ENCODE measurements around the gene UBE2H.

UBE2H gene

DNA sequence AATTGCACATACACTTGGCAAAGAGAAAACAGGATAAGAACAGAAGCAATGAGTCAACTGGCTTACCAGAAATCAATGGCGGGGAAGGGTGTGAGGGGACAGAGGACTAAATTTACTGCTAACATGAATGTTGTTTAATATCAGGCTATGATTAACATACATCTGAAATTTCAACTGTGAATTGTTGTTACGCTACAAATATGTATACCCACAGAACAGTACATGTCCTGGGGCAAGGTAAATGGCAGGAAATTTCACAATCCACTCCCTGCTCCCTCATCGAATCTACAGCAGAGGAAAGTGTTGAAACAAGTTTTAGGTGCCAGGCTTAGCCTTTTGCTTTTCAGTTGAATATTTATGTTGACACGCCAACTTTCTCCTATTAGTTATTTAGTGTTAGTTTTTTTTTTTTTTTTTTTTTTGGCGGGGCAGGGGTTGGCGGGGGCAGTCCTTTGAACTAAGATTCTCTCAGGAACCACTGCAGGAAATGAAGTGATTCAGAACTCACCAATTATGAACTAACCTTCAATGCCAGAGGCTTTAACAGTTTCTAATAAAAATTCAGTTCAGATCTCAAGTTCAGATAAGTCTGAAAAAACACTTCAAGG, 99.0 kb downstream of the UBE2H start:
- Histone ChIP-seq H3K9me3 (ENCODE audit: insufficient read depth, low read depth, low read length) (no peaks in the 10 kb centered on the region), H3K4me1 (ENCODE audit: insufficient read depth, low read length) (peaks cover 18% of the 10 kb centered on the region), H3K36me3 (ENCODE audit: insufficient read depth, low read depth, low read length) (peaks cover 6% of the 10 kb centered on the region), H3K4me3 (ENCODE audit: low read length) (no peak overlapping the region), H3K9ac (ENCODE audit: low read depth, low read length) (no peak overlapping the region), H3K27ac (ENCODE audit: low read length) (no peak overlapping the region), H3K27me3 (ENCODE audit: insufficient read depth, low read length) (no peaks in the 10 kb centered on the region)

DNA sequence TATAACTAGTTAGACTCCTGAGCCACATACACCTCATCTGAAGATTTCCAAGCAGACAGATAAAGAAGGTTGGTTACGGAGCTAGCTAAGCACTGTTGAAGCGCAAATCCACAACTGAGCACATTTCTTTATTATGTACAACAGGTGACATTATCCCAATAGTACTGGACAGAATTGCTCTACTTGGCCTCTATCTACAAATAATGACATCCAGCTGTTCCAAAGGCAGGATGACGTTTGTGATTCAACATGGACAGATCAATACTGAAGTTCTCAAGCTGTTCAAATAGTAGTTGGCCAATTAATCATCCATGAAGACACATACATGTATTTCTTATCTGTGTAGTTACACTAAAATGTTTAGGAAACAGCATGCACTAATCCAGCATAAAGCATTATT, 101.0 kb downstream of the UBE2H start:
- Histone ChIP-seq H3K36me3 (ENCODE audit: insufficient read depth, low read depth, low read length) (peaks cover 6% of the 10 kb centered on the region), H3K4me1 (ENCODE audit: insufficient read depth, low read length) (peaks cover 13% of the 10 kb centered on the region), H3K9ac (ENCODE audit: low read depth, low read length) (no peak overlapping the region), H3K9me3 (ENCODE audit: insufficient read depth, low read depth, low read length) (no peaks in the 10 kb centered on the region), H3K27ac (ENCODE audit: low read length) (no peak overlapping the region), H3K4me3 (ENCODE audit: low read length) (no peak overlapping the region), H3K27me3 (ENCODE audit: insufficient read depth, low read length) (no peaks in the 10 kb centered on the region)

DNA sequence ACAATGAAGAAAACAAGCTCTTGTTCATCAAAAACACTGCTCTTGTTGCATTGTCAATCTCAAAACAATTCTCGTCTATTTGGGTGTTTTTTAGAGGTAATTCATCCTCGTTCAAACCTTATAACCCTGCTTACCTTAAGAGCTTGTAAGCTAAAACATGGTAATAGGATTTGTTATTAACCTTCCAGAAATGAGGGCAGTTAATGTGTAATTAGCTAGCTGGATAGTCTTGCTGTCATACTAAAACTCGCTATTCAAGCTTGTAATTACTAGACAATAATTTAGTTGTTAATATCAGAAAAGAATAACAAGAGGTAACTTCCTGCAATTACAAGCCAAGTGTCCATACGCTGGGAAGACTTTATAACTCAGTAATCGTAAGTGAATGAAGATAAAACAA, 101.6 kb downstream of the UBE2H start:
- no peaks in the 10 kb centered on the region for H3K27me3 ChIP-seq (ENCODE audit: insufficient read depth, low read length)
- peaks cover 15% of the 10 kb centered on the region for H3K4me1 ChIP-seq (ENCODE audit: insufficient read depth, low read length)
- no peak overlapping the region for H3K9ac ChIP-seq (ENCODE audit: low read depth, low read length)
- no peak overlapping the region for H3K4me3 ChIP-seq (ENCODE audit: low read length)
- H3K9me3 ChIP-seq (ENCODE audit: insufficient read depth, low read depth, low read length) = no peaks in the 10 kb centered on the region
- no peak overlapping the region for H3K27ac ChIP-seq (ENCODE audit: low read length)
- peaks cover 4% of the 10 kb centered on the region for H3K36me3 ChIP-seq (ENCODE audit: insufficient read depth, low read depth, low read length)

DNA sequence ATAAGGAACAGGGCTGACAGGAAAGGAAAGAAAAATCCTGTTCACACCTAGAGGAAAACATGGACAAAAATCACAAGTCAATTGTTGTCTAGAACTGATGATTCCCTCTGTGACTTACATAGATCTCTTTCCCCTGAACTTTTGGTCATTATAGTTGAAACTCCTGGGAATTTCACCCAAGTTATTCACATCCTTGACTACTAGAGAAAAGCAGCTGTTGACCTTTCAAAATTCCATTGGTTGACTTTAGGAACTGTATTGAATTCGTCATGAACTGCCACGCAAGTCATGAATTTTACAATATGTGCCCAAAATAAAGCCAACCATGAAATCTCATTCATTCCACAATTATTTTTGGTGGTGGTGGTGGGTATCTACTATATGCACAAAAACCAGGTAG, 104.3 kb downstream of the UBE2H start:
- H3K4me1 ChIP-seq (ENCODE audit: insufficient read depth, low read length) = peaks cover 32% of the 10 kb centered on the region
- H3K27ac ChIP-seq (ENCODE audit: low read length) = no peak overlapping the region
- no peak overlapping the region for H3K9ac ChIP-seq (ENCODE audit: low read depth, low read length)

GRCh38 chr7:129845972-129846327, 106.8 kb downstream of the UBE2H start:
- no peaks in the 10 kb centered on the region for H3K9me3 ChIP-seq (ENCODE audit: insufficient read depth, low read depth, low read length)
- no peak overlapping the region for H3K27ac ChIP-seq (ENCODE audit: low read length)

More for the DNA sequence above, 104.3 kb downstream of the UBE2H start:
- H3K27me3 ChIP-seq (ENCODE audit: insufficient read depth, low read length) = no peaks in the 10 kb centered on the region
- H3K36me3 ChIP-seq (ENCODE audit: insufficient read depth, low read depth, low read length) = no peaks in the 10 kb centered on the region
- H3K4me3 ChIP-seq (ENCODE audit: low read length) = no peak overlapping the region
- H3K9me3 ChIP-seq (ENCODE audit: insufficient read depth, low read depth, low read length) = no peaks in the 10 kb centered on the region

GRCh38 chr7:129845178-129845971, 107.4 kb downstream of the UBE2H start:
- H3K4me1 ChIP-seq (ENCODE audit: insufficient read depth, low read length) = peaks cover 45% of the 10 kb centered on the region
- H3K9me3 ChIP-seq (ENCODE audit: insufficient read depth, low read depth, low read length) = no peaks in the 10 kb centered on the region
- no peak overlapping the region for H3K4me3 ChIP-seq (ENCODE audit: low read length)
- no peak overlapping the region for H3K27ac ChIP-seq (ENCODE audit: low read length)
- H3K27me3 ChIP-seq (ENCODE audit: insufficient read depth, low read length) = no peaks in the 10 kb centered on the region
- no peaks in the 10 kb centered on the region for H3K36me3 ChIP-seq (ENCODE audit: insufficient read depth, low read depth, low read length)
- H3K9ac ChIP-seq (ENCODE audit: low read depth, low read length) = no peak overlapping the region

More at GRCh38 chr7:129845972-129846327, 106.8 kb downstream of the UBE2H start:
- Histone ChIP-seq H3K9ac (ENCODE audit: low read depth, low read length) (no peak overlapping the region), H3K4me3 (ENCODE audit: low read length) (no peak overlapping the region), H3K4me1 (ENCODE audit: insufficient read depth, low read length) (peaks cover 40% of the 10 kb centered on the region), H3K27me3 (ENCODE audit: insufficient read depth, low read length) (no peaks in the 10 kb centered on the region), H3K36me3 (ENCODE audit: insufficient read depth, low read depth, low read length) (no peaks in the 10 kb centered on the region)

GRCh38 chr7:129843978-129844840, 108.6 kb downstream of the UBE2H start:
- Histone ChIP-seq H3K36me3 (ENCODE audit: insufficient read depth, low read depth, low read length) (peaks cover 1% of the 10 kb centered on the region; the same call in 1 of the 2 replicates), H3K27me3 (ENCODE audit: insufficient read depth, low read length) (no peaks in the 10 kb centered on the region), H3K9me3 (ENCODE audit: insufficient read depth, low read depth, low read length) (no peaks in the 10 kb centered on the region), H3K9ac (ENCODE audit: low read depth, low read length) (peak overlapping the region; percentile 35; the same call in 1 of the 2 replicates), H3K4me1 (ENCODE audit: insufficient read depth, low read length) (peaks cover 47% of the 10 kb centered on the region), H3K4me3 (ENCODE audit: low read length) (peak overlapping the region; percentile 17), H3K27ac (ENCODE audit: low read length) (peak overlapping the region; percentile 67)

GRCh38 chr7:129843365-129843898, 109.3 kb downstream of the UBE2H start:
- Histone ChIP-seq H3K27ac (ENCODE audit: low read length) (peak overlapping the region; percentile 67), H3K4me3 (ENCODE audit: low read length) (peak overlapping the region; percentile 17), H3K9ac (ENCODE audit: low read depth, low read length) (peak overlapping the region; percentile 35; the same call in 1 of the 2 replicates), H3K27me3 (ENCODE audit: insufficient read depth, low read length) (no peaks in the 10 kb centered on the region), H3K9me3 (ENCODE audit: insufficient read depth, low read depth, low read length) (no peaks in the 10 kb centered on the region), H3K36me3 (ENCODE audit: insufficient read depth, low read depth, low read length) (peaks cover 7% of the 10 kb centered on the region; the same call in 1 of the 2 replicates), H3K4me1 (ENCODE audit: insufficient read depth, low read length) (peaks cover 48% of the 10 kb centered on the region)

DNA sequence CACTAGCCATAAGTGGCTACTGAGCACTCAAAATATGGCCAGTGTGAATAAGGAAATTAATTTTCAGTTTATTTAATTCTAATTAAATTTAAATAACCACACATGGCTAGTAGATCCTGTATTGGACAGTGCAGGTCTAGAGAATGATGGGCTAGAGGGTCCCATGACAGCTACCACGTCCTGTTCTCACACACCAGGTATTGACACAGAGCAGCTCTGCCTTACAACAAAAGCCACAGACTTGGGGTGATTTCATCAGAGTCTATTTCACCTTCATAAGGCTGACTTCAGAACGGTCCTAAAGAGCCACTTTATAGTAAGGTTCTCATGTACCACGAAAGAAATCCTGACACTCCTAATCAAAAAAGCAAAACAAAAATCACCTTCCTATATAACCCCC, 111.3 kb downstream of the UBE2H start:
- peaks cover 10% of the 10 kb centered on the region for H3K36me3 ChIP-seq (ENCODE audit: insufficient read depth, low read depth, low read length)
- H3K9ac ChIP-seq (ENCODE audit: low read depth, low read length) = no peak overlapping the region
- peaks cover 63% of the 10 kb centered on the region for H3K4me1 ChIP-seq (ENCODE audit: insufficient read depth, low read length)
- no peak overlapping the region for H3K4me3 ChIP-seq (ENCODE audit: low read length)
- no peaks in the 10 kb centered on the region for H3K27me3 ChIP-seq (ENCODE audit: insufficient read depth, low read length)
- H3K27ac ChIP-seq (ENCODE audit: low read length) = no peak overlapping the region
- H3K9me3 ChIP-seq (ENCODE audit: insufficient read depth, low read depth, low read length) = no peaks in the 10 kb centered on the region

GRCh38 chr7:129840757-129841156, 112.0 kb downstream of the UBE2H start:
- Histone ChIP-seq H3K27me3 (ENCODE audit: insufficient read depth, low read length) (no peaks in the 10 kb centered on the region), H3K36me3 (ENCODE audit: insufficient read depth, low read depth, low read length) (peaks cover 10% of the 10 kb centered on the region), H3K9ac (ENCODE audit: low read depth, low read length) (peak overlapping the region; percentile 35; the same call in 1 of the 2 replicates)

DNA sequence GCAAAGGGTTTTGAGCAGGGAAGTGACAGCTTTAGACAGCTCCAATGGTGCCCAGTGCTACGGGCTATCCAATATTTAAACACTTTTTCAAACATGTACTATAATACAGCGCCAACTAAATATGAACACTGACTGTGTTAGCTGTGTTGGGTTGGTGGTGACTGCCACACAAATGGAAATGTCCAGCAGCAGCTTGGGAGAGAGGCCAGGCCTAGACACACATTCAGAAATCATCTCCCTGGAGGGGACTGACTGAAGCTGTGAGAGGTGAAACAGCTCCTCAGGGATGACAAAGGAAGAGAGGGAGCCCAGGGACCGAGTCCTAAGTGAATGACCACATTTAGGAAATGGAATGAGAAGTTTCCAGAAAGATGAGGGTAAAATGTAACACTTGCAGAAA, 115.8 kb downstream of the UBE2H start:
- Histone ChIP-seq H3K4me1 (ENCODE audit: insufficient read depth, low read length) (peaks cover 56% of the 10 kb centered on the region), H3K4me3 (ENCODE audit: low read length) (peak overlapping the region; percentile 20; the same call in 1 of the 2 replicates), H3K9ac (ENCODE audit: low read depth, low read length) (peak overlapping the region; percentile 47; the same call in 1 of the 2 replicates), H3K27me3 (ENCODE audit: insufficient read depth, low read length) (no peaks in the 10 kb centered on the region), H3K36me3 (ENCODE audit: insufficient read depth, low read depth, low read length) (peaks cover 20% of the 10 kb centered on the region), H3K9me3 (ENCODE audit: insufficient read depth, low read depth, low read length) (no peaks in the 10 kb centered on the region), H3K27ac (ENCODE audit: low read length) (peak overlapping the region; percentile 64)

More at GRCh38 chr7:129840757-129841156, 112.0 kb downstream of the UBE2H start:
- Histone ChIP-seq H3K4me3 (ENCODE audit: low read length) (no peak overlapping the region), H3K27ac (ENCODE audit: low read length) (no peak overlapping the region), H3K4me1 (ENCODE audit: insufficient read depth, low read length) (peaks cover 67% of the 10 kb centered on the region), H3K9me3 (ENCODE audit: insufficient read depth, low read depth, low read length) (no peaks in the 10 kb centered on the region)
